HG03439 (cell line): Measurements from ENCODE around the gene APOL6.

Experiments used
- ATAC-seq: cut with Tn5 transposase; IDR thresholded peaks from one replicate; pipeline ENCODE4 v1.9.1; 2021; ENCODE audit warnings: mild to moderate bottlenecking, moderate library complexity; ENCODE audit not compliant: unreplicated experiment

APOL6 gene

GRCh38 chr22:35711336-35711735 is 63.1 kb downstream of the APOL6 start:
- ATAC-seq: no peak

- no peak for ATAC-seq
Measured at GRCh38 chr22:35712672-35713071, 64.4 kb downstream of the APOL6 start.

GRCh38 chr22:35717572-35717971 is 69.3 kb downstream of the APOL6 start, which contains the start of gene APOL5:
Gene APOL5, plus strand, starts transcription at chr22:35717872. Its CDS starts 0 bp downstream, at chr22:35717872.
- no peak for ATAC-seq
